SHP77 (cell line): ENCODE measurements around the gene KLRF2.
"Not testable (repeated sequence)": the region's sequence is repeated elsewhere in the genome, so short reads cannot be mapped to it uniquely, and the experiment has no call there.

Experiments used
- DNase-seq, 2 experiments: peaks; one replicate each; lab custom pipeline; 2025; lab: John Stamatoyannopoulos, UW

KLRF2 gene, protein sequence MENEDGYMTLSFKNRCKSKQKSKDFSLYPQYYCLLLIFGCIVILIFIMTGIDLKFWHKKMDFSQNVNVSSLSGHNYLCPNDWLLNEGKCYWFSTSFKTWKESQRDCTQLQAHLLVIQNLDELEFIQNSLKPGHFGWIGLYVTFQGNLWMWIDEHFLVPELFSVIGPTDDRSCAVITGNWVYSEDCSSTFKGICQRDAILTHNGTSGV

DNA sequence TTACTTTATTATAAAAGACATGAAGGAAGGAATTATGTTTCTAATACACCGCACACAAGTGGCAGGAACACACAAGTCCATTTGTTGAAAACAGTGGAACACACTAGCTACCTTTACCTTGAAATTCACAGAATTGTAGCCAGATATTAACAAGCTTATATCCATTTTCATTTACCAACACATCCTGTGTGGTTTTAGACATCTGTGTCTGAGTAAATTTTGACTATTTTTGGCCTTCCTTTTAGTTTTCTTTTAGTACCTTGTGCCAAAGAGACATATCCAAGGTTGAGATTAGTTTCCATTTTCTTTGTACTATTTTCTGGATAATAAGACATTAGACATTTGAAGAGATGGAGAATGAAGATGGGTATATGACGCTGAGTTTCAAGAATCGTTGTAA lies at the start of gene KLRF2:
KLRF2 (plus strand) TSS at position 244 of the 400 bp plus-strand sequence; CDS start at position 351, 107 bp downstream.
- no peak for DNase-seq

DNA sequence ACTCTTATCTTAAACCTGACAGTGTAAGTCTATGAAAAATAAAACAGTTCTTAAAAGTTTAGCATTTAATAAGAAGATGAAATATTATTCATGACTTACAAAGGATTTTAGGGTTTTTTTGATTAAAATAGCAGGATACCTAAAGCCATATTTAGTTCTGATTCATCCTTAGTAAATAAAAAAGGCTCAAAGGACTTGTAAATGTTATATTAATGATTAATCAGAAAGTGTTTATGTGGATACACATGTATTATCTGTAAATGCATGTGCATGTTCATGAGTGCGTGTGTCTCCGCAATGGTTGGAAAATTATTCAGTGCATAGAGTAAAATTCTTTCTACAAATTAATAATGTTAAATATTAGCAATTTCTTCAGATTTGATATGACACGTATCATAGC lies 49.6 kb upstream of the KLRF2 start:
- no peak for DNase-seq

DNA sequence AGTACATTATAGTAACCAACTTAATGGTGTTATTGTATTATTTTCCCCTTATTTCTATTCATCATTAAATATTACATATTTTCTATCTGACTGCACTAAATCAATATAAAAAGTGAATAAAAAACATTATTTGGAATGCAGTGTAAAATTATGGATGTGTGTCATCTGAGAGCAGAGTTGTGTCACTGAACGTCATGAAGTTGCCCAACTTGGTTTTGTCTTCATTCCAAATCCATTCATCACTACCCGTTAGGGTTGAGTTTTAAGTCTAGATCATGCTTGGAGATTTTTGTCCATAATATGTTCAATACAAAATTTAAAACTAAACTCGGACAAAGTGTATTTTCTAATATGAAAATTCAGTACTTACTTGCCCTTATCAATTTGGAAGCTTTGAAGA lies 37.9 kb upstream of the KLRF2 start:
- DNase-seq, result no peak

DNA sequence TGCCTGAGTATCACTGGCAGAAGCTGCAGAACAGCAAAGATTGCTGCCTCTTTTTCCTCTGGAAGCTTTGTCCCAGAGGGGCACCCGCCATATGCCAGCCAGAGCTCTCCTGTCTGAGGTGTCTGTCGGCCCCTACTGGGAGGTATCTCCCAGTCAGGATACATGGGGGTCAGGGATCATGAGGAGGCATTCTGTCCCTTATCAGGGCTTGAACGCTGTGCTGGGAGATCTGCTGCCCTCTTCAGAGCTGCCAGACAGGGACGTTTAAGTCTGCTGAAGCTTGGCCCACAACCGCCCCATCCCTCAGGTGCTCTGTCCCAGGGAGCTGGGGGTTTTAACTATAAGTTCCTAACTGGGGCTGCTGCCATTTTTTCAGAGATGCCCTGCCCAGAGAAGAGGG lies 32.4 kb upstream of the KLRF2 start:
- no peak for DNase-seq

DNA sequence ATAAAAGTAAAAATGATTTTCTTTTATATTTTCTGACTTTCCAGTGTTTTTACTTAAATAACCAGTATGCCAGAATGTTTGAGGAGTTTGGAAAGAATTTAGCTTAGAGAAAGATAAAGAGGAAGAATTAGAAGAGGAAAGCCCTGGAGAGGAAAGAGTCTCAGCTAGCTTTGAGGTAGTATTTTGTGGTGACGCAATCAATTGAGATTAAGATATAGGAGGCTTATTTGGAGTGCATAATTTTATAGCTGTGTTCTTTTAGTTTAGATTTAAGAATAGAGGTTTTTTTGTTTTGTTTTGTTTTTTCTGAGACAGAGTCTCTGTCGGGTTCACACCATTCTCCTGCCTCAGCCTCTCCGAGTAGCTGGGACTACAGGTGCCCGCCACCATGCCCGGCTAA lies 30.2 kb upstream of the KLRF2 start:
- DNase-seq, result no peak

DNA sequence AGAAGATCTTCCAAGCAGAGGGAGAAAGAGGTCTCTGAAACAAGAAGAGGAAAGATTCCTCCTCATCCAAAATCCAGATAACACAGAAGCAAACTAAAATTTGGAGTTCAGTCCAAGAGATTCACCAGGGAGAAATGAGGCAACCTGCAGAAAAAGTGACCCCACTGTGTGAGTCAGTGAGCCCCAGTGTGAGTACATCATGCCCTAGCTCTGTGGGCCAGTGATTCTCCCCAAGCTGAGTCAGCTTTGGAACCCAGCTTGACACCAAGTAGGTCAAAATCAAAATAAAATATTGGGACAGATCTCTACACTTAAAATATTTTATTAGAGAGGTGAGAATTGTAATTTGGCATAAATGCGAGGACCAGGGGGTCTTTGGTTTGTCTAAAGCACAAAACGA lies 29.4 kb upstream of the KLRF2 start:
- no peak for DNase-seq

DNA sequence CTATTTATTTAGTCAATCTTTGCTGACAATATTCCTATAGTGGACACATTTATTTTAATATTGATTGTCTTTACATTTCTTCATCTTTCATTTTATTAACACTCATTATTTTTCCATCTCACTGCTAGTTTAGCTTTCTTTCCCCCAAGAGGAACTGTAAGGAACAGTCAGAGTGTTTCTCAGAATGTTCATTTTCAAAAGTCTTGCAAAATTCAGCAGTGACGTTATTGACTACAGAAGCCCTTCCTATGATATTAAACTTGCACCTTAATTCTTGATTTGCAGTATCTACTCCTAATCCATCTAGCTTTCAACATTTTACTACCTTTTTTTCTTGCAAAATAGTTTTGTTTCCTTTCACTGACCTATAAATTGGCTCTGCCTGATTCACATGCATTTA lies 25.1 kb upstream of the KLRF2 start:
- no peak for DNase-seq

DNA sequence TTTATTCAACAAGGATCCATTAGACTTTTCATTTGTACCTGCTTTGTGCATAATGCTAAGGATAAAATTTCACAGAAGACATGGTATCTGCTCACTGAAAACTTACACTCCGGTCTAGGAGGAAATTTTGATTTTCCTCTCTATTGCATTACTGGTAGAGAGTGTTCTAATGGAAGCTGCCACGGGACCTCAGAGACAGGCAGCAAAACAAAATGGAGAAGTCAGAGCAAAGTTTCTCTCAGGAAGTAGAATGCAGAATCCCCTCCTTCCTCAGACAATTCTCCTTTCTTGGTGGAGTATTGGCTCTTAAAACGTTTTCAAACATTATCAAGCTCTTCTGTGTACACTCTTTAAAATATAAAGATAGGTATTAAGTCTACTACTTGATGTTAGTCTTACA lies 24.4 kb upstream of the KLRF2 start:
- no peak for DNase-seq

DNA sequence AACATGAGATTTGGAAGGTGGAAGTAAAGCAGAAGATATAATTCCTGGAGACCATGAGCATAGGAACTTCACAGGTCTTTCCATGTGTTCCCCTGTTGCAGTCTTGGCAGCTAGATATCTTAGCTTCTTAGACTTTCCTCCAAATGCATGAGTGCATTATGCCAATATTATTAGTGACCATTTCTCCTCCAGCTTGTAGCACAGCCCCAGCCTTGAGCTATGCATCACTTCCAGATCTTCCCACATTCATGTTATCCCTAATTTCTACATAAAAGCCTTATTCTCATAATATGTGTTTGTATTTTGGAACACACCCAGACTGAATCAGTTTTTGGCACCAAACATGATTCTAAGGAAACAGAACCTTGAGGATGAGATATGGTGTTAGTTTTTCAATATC lies 23.2 kb upstream of the KLRF2 start:
- DNase-seq, result no peak

DNA sequence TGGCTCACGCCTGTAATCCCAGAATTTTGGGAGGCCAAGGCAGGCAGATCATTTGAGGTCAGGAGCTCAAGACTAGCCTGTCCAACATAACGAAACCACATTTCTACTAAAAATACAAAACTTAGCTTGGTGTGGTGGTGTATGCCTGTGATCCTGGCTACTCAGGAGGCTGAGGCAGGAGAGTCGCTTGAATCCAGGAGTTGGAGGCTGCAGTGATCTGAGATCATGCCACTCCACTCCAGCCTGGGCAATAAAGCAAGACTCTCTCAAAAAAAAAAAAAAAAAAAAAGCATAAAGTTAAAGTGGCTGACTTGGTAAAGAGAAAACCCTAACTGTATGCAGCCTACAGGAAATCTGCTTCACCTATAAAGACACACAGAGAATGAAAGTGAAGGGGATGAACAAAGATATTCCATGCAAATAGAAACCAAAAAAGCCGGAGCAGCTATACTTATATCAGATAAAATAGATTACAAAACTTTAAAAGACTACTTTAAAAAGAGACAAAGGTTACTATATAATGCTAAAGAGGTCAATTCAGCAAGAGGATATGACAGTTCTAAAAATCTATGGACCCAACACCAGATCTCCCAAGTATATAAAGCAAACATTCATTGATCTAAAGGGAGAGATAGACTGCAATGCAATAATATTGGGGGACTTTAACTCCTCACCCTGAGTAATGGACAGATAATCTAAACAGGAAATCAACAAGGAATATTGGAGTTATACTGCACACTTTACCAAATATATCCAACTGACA lies 16.2 kb upstream of the KLRF2 start:
- no peak for DNase-seq

DNA sequence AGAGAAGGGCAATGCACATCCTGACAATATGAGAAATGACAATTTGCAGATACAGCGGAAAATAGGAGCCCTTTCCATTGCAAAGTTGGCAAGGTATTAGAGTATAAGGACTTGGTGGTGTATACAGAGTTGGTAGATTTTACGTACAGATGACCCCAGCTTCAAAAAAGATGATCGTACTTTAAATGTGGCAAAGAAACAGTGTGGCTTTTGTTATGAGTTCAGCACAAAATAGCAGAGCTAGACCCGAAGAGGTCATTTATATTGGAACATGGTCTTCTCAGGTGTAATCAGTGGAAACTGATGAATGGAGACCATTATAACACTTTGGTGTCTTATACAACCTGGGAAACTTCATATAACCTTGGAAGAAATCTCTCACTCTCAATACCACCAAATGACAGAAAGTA lies 14.4 kb upstream of the KLRF2 start:
- DNase-seq, result no peak

DNA sequence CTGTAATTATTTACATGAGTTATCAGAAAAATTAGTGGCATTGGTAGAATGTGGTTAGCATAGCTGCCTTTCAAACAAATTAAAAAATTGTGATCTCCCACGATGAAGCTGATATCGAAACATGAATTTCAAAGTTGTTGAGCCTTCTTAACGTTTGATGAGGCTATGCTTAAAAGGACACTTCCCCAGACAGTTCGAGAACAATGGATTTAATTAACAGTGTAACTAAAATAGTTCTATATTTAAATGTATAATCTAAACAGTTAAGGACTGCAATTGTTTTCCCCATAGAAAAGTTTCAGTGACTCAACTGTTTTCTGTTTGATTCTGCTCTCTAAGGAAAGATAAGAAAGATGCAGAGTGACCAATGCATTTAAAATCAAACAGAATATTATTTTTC lies 13.8 kb upstream of the KLRF2 start:
- DNase-seq, result no peak

DNA sequence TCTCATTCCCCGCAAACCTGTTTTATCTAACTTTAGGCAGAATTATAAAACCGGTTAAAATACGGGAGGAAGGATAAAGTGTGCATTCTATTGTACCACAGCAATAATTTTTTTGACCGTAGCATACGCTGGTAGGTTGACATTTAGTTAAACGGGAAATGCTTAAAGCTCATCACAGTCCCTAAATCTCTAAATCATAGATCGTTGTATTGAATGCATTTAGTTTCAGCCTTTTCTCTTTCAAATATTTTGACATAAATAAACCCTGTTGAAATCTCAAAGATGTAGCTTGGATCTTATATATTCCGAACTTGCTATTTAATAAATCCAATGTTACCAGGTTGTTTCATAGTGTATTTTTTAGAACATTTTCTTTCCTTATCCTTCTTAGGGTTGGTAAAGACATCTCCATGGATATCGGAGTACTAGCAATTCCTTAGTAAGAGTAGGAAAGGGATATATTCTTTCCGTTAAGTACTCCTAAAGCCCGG lies 12.9 kb upstream of the KLRF2 start:
- DNase-seq, result no peak

DNA sequence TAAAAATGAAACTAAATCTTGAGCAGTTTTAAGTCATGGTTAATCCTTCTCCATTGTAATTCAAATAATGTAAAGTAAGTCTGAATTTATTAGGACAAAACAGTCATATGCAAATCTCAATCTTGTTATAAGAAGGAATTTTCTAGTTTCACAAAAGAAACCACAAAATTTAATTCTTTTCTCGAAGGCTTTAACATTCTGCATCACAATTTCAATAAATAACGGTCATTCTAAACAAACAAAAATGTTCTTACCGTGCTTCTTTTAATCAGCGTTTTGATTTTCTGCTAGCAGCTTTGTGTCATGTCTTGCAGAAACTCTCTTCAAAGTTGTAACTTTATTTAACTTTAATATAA lies 12.4 kb upstream of the KLRF2 start:
- DNase-seq, result no peak

DNA sequence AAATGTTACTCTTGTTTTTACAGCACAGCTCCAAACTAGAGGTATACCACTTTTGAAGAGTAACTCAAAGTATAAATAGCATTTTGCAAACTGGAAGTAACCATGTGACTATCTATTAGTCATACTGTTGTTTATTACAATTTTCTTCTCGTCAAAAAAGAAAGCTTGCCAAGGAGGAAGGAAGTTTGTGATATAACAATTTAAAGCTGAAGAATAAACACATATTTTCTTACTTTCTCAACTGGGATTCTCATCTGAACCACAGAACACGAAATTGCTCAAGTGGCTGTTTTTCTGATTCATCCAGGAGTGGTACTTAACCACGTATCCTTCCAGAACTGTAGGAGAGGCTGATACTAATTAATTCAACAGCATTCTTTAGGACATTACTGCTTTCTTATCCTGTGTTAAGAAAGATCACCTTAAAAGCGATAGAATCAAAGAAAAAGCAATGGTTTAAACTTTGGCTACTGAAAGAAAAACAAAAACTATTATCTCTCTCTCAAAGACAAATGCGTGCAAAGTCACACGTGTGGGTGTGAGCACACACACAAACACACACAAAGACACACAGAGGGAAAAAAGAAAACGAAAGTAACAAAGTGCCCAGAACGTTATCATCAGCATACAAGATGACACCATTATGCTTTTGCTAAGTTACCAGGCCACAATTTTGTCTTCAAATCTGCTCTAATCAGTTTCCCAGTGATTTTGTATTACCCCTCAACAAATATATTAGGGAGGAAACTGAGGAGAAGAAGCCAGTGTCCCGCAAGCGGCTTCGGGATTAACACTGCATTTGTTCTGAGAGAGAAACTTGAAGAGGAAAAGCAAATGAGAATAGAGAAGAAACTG lies 11.8 kb upstream of the KLRF2 start, which contains the start of gene CLEC2B:
CLEC2B (minus strand) TSS at position 48 of the 855 bp plus-strand sequence.
- no peak for DNase-seq

DNA sequence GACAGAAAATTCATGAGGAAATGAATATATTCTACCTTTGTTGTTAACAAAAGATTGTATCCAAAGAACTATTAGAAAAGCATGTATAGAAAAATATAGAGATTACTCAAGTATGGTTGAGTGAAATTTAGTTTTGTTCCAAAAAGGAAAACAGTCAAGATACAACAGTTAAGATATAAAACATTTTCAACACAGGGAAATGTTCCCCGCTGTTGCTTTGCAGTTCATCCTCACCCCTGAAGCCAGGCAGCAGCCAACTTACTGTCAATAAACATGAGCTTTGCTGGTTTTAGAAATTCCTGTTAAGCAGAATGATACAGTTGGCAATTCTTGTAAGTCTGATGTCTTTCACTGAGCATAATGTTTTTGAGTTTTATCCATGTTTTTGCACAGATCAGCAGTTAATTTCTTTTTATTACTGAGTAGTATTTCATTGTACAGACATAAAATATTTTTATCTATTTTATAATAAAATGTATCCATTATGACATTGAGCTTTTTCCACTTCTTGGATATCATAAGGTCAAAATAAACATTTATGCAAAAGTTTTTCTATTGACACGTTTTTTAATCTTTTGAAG lies 10.9 kb upstream of the KLRF2 start:
- DNase-seq, result no peak

DNA sequence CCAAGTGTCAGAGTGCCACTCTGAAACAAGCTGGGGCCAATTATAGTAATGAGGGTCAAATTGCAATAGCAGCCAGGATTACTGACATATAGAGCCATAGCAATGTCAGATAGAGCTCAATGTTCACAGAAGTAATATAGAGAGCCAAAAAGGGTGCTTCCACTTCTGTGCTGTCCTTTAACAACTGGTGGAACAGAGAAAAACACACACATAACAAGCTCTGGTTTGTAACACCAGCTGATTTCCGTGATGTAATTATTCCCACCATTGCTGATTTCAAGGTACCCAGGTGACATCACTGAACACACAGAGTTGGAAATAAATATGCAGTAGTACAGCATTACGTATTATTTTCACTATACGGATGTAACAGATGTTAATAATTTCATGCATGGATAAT lies 9.1 kb upstream of the KLRF2 start:
- DNase-seq, result no peak

DNA sequence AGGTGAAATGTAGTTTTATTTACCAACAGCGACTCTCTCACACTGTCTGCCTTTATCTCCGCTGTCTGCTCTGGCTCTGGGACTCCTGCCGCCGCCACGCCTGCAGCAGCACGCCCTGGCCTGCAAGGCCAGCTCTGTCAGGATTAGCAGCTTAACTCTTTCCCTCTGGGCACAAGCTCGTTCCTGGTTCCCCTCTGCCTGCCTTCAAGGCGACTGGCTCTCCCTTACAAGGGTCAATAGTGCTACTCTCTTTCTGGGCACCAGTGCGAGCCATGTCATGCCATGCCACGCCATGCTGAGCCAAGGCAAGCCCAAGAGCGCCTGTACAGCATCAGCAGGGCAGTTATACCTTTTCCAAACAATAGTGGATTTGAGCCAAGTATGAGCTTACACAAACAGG lies 8.5 kb upstream of the KLRF2 start:
- DNase-seq, result no peak

DNA sequence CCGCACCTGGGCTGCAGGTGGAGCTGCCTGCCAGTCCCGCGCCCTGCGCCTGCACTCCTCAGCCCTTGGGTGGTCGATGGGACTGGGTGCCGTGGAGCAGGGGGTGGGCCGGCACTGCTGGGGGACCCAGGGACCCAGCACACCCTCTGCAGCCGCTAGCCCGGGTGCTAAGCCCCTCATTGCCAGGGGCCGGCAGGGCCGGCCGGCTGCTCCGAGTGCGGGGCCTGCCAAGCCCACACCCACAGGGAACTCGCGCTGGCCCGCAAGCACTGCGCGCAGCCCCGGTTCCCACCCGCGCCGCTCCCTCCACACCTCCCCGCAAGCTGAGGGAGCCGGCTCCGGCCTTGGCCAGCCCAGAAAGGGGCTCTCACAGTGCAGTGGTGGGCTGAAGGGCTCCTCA lies 5.2 kb upstream of the KLRF2 start:
- DNase-seq, result not testable (repeated sequence)

DNA sequence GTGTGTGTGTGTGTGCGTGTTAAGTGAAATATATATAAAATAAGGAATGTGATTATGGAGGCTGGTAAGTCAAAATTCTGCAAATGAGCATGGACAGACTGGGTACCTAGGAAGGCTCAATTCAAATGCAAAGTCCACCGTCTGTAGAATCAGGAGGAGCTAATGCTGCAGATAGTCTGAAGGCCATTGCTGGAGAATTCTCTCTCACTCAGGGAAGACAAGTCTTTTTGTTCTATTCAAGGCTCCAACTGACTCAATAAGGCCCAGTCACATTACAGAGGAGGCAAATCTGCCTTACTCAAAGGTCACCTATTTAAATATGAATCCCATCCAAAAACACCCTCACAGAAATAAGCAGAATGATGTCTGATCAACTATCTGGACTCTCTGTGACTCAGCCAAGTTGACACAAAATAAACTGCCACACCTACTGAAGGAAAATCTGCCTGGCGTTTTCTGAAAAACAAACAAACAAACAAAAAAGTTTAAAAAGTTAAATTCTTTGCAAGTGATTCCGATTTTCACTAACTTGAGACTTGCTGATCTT lies 684 bp upstream of the KLRF2 start:
- DNase-seq, result no peak

DNA sequence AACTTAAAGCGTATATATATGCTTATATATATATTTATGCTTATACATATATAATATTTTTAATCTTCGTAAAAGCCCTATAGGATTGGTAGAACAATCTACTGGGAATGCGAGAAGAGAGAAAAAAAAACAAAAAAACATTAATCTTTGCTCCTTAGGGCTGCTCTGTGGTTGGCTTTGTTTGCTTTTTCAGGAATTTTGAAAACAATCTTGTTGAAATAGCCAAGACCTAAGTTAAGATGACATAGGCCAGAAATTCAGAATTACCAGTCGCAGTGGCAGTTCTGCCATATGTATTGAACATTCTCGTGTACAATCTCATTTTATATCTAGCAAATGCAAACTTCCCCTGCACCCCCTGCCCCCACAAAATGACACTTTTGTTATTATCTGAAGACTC lies 699 bp downstream of the KLRF2 start:
- no peak for DNase-seq

DNA sequence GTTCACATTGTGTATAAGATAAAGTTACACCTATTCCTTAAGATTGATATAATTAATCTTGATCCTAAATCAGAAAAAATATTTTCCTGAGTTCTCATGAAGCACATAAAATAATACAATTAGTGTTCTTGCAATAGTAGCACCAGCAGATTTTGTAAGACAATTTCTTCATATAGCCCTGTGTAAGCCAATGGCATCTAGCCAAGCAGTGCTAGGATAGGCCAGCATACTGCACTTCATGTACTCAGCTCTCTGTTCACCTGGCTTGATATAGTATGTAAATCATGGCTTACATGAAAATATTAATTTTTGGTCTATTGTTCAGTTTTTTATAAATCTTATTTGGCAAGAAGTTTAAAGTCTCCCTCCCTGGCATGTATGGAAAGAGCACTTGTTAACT lies 1.9 kb downstream of the KLRF2 start:
- DNase-seq, result no peak
